Measurements from ENCODE around the gene TMEM120A.

The TMEM120A gene

DNA sequence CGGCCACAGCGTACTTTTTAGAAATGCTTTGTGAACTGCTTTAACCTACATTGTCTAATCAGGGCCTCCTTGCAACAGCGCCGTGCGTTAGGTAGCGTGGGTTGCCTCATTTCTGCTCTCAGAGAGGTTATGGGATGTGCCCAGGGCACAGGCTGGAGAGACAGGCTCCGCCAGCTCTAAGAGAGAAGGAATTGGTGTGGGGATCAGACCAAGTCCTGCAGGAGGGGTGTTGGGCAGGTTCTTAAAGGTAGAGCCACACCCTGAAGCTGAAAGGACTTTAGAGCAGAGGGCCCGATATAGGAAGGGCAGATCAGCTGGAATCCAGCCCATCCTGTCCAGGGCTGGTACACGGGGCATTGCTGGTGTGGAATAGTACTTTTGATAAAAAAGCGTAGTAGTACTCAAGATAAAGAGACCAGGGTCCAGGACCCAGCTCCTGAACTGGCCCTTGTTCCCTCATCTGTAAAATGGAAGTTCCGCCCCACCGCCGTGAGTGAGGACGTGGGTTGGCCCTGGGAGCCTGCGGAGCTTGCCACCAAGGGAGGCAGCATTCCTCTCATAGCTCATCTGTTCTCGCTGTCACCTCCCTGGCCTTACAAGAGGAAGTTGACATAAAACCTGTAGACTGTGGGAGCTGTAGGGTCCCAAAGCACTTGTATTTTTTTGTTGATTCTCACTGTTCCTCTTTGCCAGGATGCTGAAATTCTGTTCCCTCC, 37.2 kb downstream of the TMEM120A start:
- DNase-seq (ENCODE audit: low spot score), result no peak

DNA sequence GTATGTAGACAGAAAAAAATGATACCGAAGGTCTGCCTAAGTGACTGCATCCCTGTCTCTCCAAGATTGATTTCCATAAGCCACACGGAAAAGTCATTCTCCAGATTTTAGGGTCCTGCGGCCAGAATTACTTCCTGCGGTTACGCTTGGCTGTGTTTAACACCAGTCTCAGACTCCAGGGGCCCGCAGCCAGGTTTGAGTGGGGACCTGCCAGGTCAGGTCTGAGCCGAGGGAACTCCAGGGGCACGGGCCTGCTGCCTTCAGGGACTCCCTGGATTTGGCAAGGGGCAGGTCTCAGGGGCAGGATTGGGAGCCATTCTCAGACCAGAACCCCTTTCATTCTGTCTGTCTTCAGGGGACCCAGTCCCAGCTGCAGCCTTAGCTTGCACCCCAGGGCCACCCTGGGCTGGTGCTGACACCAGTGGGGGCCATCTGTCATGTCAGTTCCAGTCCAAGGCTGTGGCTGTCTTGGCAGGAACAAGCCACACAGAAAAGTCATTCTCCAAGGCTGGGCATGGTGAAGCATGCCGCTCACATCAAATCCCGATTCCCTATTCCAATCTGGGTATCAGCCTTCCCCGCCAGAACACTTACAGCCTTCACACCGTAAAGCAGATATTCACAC, 39.0 kb downstream of the TMEM120A start:
- no peak for DNase-seq (ENCODE audit: low spot score)

DNA sequence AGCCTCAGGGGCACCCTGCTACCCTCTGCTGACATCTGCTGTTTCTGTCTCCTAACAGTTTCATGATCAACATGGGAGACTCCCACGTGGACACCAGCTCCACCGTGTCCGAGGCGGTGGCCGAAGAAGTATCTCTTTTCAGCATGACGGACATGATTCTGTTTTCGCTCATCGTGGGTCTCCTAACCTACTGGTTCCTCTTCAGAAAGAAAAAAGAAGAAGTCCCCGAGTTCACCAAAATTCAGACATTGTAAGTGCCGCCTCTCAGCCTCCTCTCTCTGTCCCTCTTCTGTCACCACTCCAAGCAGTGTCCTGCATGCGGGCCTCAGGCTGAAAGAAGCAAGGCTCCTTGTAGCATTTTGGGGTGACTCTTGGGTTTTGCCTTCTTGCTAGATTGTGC, 40.5 kb downstream of the TMEM120A start:
- DNase-seq (ENCODE audit: low spot score), result no peak

DNA sequence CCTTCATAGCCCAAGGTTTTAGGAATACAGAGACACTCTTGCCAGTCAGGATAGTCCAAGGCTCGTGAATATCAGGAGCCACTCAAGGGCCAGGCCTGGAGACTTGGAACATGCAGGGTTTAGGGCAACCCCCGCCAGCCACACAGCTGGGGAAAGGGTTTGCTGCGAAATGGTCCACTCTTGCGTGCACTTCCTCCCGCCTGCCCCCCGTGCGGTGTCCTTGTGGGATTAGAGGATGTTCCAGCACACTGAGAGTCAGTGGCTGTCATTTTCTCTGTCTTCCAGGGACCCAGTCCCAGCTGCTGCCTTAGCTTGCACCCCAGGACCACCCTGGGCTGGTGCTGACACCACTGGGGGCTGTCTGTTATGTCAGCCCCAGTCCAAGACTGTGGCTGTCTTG, 41.0 kb downstream of the TMEM120A start:
- DNase-seq (ENCODE audit: low spot score), result no peak

DNA sequence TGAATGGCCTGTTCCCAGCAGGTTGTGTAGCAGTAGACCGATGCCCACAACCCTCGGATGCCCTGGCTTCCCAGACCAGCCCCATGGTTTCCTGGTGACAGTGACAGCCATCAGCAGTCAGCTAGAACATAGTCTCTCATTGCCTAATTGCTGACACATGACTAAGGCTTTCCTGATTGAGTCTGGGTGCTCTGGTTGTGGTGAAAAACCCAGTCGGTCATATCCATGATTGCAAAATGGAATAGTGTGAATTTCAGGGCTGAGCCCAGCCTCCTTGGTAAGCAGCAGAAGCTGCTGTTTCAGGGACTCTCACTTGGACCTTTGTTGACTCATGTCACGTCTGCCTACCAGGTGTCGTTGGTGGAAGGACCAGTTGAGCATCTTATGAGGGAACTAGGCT, 42.9 kb downstream of the TMEM120A start:
- DNase-seq (ENCODE audit: low spot score), result peak; percentile 81

DNA sequence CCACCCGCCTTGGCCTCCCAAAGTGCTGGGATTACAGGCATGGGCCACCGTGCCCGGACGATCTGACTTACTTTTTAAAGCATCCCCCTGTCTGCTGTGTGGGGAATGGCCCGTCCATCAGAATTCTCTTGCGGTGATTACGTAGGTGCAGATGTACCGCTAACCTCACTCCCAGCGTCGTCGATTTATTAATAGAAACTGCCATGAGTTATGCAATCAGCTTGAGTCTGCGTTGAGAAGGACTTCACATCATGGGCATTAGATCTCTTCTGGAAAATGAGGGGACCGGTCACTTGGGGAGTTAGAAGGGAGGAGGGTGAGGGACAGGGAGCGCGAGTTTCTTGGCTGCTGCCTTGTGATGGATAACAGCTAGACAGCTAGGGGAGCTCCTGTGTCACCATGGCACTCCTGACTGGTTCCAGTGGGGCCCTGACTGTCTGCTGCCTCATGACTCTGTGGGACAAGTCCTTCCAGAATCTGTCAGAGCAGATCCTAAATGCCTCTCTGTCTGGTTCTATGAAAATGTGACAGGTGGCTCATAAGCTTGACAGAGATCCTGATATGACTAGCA, 44.2 kb downstream of the TMEM120A start:
- DNase-seq (ENCODE audit: low spot score), result no peak

DNA sequence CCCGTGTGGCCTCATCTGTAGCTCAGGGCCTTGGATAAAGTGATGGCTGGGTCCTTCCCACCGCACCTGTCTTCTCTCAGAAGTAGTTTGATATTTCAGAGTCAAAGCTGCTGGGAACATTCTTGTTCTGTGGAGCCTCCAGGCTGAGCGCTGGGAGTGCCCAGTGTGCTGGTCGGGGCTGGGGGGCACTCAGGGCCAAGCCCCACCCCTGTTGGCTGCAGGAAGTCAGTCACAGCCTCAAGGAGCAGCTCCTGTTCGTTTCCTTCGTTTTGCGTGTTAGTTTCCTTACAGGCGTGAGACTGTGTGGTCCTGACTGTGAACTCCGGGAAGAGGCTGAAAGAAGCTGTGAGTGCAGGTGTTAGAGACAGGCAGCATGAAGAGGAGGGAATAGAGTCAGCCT, 46.2 kb downstream of the TMEM120A start:
- no peak for DNase-seq (ENCODE audit: low spot score)

DNA sequence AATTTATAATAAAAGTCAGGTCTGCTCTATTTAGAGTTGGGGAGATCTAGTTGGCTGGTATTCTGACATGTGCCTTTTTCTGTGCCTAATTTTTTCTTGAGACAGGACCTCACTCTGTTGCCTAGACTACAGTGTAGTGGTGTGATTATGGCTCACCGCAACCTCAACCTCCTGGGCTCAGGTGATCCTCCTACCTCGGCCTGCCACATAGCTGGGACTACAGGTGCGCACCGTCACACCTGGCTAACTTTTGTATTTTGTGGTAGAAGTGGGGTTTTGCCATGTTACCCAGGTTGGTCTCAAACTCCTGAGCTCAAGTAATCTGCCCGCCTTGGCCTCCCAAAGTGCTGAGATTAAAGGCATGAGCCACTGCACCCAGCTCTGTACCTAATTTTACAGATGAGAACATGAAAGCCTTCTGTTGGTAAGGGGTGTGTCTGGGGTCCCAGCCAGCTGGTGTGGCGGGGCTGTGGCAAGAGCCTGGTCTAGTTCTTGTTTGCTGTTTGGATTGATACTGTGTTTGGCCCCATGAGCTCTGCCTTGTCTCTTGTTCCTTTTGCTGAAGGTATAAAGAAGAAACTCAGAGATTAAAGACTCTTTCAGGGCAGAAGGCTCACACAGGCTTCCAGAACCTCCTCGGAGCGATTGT, 48.1 kb downstream of the TMEM120A start:
- DNase-seq (ENCODE audit: low spot score), result no peak

DNA sequence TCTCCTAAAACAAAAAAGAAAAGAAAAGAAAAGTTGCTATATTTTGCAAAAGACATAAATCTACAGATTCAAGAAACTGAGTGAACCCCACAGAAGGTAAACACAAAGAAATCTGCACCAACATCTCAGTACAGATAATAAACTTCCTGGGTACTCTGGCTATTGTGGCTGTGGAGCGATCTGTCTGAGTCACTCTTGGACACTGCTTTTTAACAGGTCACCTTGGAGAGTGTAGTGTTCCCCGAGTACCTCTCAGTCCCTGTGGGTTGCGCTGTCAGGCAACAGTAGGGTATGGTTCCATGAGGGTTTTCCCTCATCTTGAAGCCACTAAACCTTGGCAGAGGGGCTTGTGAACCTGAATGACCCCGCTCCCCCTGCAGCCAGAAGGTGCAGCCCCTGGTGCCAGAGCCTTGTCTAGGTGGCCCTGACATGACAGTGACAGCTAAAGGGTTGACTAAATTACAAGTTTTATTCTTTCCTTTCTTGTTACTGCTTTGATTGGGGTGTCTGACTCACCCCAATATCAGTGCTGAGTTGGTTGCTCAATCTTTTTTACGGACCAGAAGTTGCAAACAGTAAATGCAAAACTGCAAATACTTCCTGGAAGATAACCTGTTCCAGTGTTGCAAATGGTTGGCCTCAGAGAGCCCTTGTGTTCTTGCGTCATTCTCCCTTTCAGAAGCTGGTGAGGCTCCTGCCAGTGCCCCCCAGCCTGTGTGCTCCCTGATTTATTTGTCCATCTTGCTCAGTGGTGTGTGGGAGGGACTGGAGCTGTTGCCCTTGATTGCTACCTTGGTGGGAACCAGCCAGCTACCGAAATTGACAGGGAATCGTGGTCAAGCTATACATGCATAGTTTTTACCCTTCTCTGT, 48.9 kb downstream of the TMEM120A start:
- DNase-seq (ENCODE audit: low spot score), result no peak

DNA sequence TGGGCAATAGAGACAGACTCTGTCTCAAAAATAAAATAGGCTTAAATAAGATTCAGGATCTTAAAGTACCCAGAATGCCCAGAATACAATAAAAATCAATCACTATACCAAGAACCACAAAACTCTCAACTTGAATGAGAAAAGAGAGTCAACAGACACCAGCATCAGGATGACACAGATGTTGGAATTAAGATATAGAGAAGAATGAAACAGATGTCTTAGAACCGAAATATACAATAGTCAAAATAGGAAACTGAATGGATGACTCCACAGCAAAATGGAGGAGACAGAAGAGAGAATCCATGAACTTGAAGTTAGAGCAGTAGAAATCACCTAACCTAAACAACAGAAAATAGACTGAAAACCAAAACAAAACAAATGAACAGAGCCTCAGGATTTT, 49.9 kb downstream of the TMEM120A start:
- no peak for DNase-seq (ENCODE audit: low spot score)

DNA sequence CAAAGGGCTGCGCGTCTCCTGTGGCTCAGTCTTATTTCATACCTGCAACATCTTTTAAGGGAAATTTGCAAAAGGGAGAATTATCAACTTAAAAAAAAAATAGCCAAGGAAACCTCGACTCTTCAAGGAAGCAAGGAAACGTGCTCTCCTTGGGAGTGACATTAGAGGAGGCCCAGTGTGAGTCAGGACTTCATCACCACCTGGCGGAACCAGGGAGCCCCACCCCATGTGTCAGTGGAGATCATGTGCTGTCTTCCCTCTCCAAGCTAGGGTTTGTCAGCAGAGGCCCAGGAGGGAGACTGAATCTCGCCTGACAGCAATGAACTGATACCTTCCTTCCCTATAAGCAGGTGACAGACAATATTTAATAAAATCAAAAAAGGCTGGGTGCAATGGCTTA, 50.5 kb downstream of the TMEM120A start:
- DNase-seq (ENCODE audit: low spot score), result no peak

DNA sequence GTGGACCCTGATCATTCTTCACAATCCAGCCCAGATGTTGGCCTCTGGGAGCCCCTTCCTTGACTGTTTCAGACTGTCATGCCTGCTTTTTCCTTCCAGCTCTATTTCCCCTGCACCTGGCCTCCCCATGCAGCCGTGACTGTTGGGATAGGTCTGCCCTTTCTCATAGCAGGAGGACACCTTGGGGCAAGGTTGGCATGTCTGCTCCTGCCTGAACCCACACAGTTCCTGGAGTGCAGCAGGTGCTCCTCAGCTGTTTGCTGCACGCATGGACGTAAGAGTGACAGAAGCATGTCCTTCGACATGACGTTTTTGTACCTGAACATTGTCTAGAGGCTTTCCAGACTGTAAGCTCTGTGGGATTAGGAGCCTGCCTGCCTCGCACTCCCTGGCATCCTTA, 55.5 kb downstream of the TMEM120A start:
- DNase-seq (ENCODE audit: low spot score), result no peak

DNA sequence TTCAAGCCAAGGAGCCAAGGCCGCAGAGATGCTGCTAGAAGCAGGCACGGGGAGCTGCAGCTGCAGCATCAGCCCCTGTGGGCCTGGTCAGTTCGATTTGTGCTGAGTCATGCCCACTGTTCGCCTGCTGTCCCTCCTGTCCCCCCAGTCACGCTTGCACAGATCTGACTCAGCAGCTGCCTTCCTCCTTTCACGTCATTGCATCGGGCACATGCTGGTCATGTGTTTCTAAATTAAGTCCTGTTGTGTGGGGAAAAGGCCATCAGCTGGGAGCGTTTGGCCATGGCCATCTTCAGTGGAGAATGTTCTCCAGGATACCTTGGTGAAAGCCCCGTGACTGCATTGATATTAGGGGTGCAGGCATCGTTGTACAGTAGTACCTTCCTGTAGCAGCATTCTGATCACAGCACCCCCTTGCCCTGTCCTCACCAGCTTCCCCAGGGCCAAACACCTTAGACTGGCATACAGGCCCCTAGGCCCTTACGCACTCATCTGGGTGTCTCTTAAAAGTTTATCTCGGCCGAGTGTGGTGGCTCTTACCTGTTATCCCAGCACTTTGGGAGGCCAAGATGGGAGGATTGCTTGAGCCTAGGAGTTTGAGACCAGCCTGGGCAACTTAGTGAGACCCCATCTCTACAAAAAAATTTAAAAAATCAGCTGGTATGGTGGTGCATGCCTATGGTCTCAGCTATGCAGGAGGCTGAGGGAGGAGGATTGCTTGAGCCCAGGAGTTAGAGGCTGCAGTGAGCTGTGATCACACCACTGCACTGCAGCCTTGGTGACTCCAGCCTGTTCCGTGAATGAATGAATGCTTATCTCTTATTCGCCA, 56.2 kb downstream of the TMEM120A start:
- peak; percentile 88 for DNase-seq (ENCODE audit: low spot score)
